Liver (tissue), 9 donors: Measurements from ENCODE around the gene ILF2. TPM values are rescaled to one million over a fixed set of nuclear protein-coding genes. Genes with fewer than 3 reads are reported as not detected.

Experiments used
- DNase-seq: peaks from one replicate; pipeline ENCODE4 v3.0.0-alpha.2; 2017; ENCODE audit warnings: low spot score
- H3K27ac ChIP-seq, 2 donors: one replicate each; pipeline ENCODE4 v1.7.0; 2013; ENCODE audit warnings: inconsistent platforms in 2 of 2, low read length in 2 of 2, control low read depth in 1 of 2, low read depth in 1 of 2, mild to moderate bottlenecking in 1 of 2
- H3K27me3 ChIP-seq, 4 donors: one replicate each; pipeline versions ENCODE4 v1.6.1 to v1.7.0; 2013; ENCODE audit warnings: low read length in 3 of 4, inconsistent platforms in 1 of 4, mild to moderate bottlenecking in 1 of 4, moderate library complexity in 1 of 4; ENCODE audit not compliant: control insufficient read depth in 4 of 4, insufficient read depth in 4 of 4
- H3K36me3 ChIP-seq, 4 donors: one replicate each; pipeline versions ENCODE4 v1.6.1 to v1.7.0; 2013; ENCODE audit warnings: low read length in 3 of 4, mild to moderate bottlenecking in 3 of 4, low read depth in 1 of 4, moderate library complexity in 1 of 4; ENCODE audit not compliant: control insufficient read depth in 4 of 4, insufficient read depth in 3 of 4
- H3K4me1 ChIP-seq, 4 donors: one replicate each; pipeline versions ENCODE4 v1.6.1 to v1.7.0; 2013; ENCODE audit warnings: low read length in 3 of 4, mild to moderate bottlenecking in 3 of 4, moderate library complexity in 1 of 4; ENCODE audit not compliant: control insufficient read depth in 4 of 4, insufficient read depth in 4 of 4
- H3K4me3 ChIP-seq, 3 donors: one replicate each; pipeline versions ENCODE4 v1.6.1 to v1.7.0; 2013; ENCODE audit warnings: low read length in 3 of 3, control low read depth in 1 of 3, low read depth in 1 of 3, mild to moderate bottlenecking in 1 of 3
- H3K9ac ChIP-seq, 2 donors: one replicate each; pipeline ENCODE4 v1.7.0; 2013; ENCODE audit warnings: low read length in 2 of 2, mild to moderate bottlenecking in 2 of 2, moderate library complexity in 2 of 2, control low read depth in 1 of 2, low read depth in 1 of 2
- H3K9me3 ChIP-seq, 4 donors: one replicate each; pipeline versions ENCODE4 v1.6.1 to v1.7.0; 2013; ENCODE audit warnings: low read length in 3 of 4; ENCODE audit not compliant: control insufficient read depth in 4 of 4
- EGR1 ChIP-seq, 2 donors: IDR thresholded peaks; 2 replicates each; pipeline ENCODE4 v1.6.1; 2016 to 2018; ENCODE audit warnings: antibody characterized with exemption in 2 of 2, low read depth in 2 of 2
- FOXA1 ChIP-seq: IDR thresholded peaks from 2 replicates; pipeline ENCODE4 v1.6.1; 2016; ENCODE audit warnings: antibody characterized with exemption
- FOXA2 ChIP-seq: IDR thresholded peaks from 2 replicates; pipeline ENCODE4 v1.6.1; 2016; ENCODE audit warnings: antibody characterized with exemption
- GABPA ChIP-seq, 2 donors: IDR thresholded peaks in 1 of 2; conservative IDR thresholded peaks in 1 of 2; 2 replicates each; pipeline ENCODE4 v1.6.1; 2016; ENCODE audit warnings: antibody characterized with exemption in 2 of 2, mild to moderate bottlenecking in 1 of 2, moderate library complexity in 1 of 2
- HNF4A ChIP-seq, 2 donors: conservative IDR thresholded peaks; 2 replicates each; pipeline ENCODE4 v1.6.1; 2016; ENCODE audit warnings: antibody characterized with exemption in 2 of 2, mild to moderate bottlenecking in 2 of 2
- HNF4G ChIP-seq: IDR thresholded peaks from 2 replicates; pipeline ENCODE4 v1.6.1; 2016; ENCODE audit warnings: antibody characterized with exemption
- JUND ChIP-seq, 2 donors: IDR thresholded peaks; 2 replicates each; pipeline ENCODE4 v1.6.1; 2016; ENCODE audit warnings: antibody characterized with exemption in 2 of 2
- NR2F2 ChIP-seq: IDR thresholded peaks from 2 replicates; pipeline ENCODE4 v1.6.1; 2016; ENCODE audit warnings: antibody characterized with exemption
- RAD21 ChIP-seq, 2 donors: IDR thresholded peaks; 2 replicates each; pipeline ENCODE4 v1.6.1; 2016; ENCODE audit warnings: antibody characterized with exemption in 2 of 2, mild to moderate bottlenecking in 2 of 2
- RXRA ChIP-seq, 2 donors: IDR thresholded peaks; 2 replicates each; pipeline ENCODE4 v1.6.1; 2017 to 2018; ENCODE audit warnings: antibody characterized with exemption in 2 of 2, mild to moderate bottlenecking in 1 of 2
- SP1 ChIP-seq: IDR thresholded peaks from 2 replicates; pipeline ENCODE4 v1.6.1; 2018; ENCODE audit warnings: antibody characterized with exemption, mild to moderate bottlenecking
- TAF1 ChIP-seq: conservative IDR thresholded peaks from 2 replicates; pipeline ENCODE4 v1.6.1; 2016; ENCODE audit warnings: antibody characterized with exemption, mild to moderate bottlenecking
- YY1 ChIP-seq: IDR thresholded peaks from 2 replicates; pipeline ENCODE4 v1.6.1; 2016; ENCODE audit warnings: antibody characterized with exemption, mild to moderate bottlenecking
- WGBS: extraction: QIAGEN DNeasy Blood & Tissue Kit; methylation state at CpG from one replicate; pipeline ENCODE4 v1.1.7; 2013; 5-methylcytosine and 5-hydroxymethylcytosine counted together
- polyA plus RNA-seq, 2 donors: library from polyadenylated mRNA; stranded (reverse) in 1 of 2; unstranded in 1 of 2; fragments of 200-250 nt in 1 of 2; fragments of >200 nt in 1 of 2; fragmentation: Nextera tagmentation in 1 of 2; extraction: Ambion mirVana in 1 of 2; gene quantifications; one replicate each; pipeline versions ENCODE4 v1.2.1 to v1.2.3, GENCODE V29; 2013 to 2015
- total RNA-seq, 2 donors: library from RNA; depleted of rRNA; stranded (reverse); fragments of >200 nt; gene quantifications; one replicate each; pipeline ENCODE4 v1.2.3, GENCODE V29; 2014
- TF ChIP-seq, protein P1 (sequence below): IDR thresholded peaks from 2 replicates; pipeline ENCODE4 v1.6.1; 2016; ENCODE audit warnings: antibody characterized with exemption
- TF ChIP-seq, protein P2 (sequence below): fragments of 150-350 bp; IDR thresholded peaks from 2 replicates; pipeline ENCODE4 v1.5.1; 2017; ENCODE audit warnings: improper control_type of control experiment, low read depth, low read length; ENCODE audit not compliant: missing input control
- TF ChIP-seq, protein P3 (sequence below): IDR thresholded peaks from 2 replicates; pipeline ENCODE4 v1.6.1; 2016; ENCODE audit warnings: antibody characterized with exemption, mild to moderate bottlenecking
- TF ChIP-seq, protein P4 (sequence below): IDR thresholded peaks from 2 replicates; pipeline ENCODE4 v1.6.1; 2016; ENCODE audit warnings: antibody characterized with exemption
- TF ChIP-seq, protein P5 (sequence below): IDR thresholded peaks from 2 replicates; pipeline ENCODE4 v1.6.1; 2016; ENCODE audit warnings: antibody characterized with exemption
- donor health status: healthy.
- donor health status: healthy.
- donor health status: healthy.
- donor health status: healthy.
- donor health status: healthy.

ILF2 gene
- total and polyA plus RNA-seq, 4 donors: 28.7 to 84.2 (median 51.5) TPM

DNA sequence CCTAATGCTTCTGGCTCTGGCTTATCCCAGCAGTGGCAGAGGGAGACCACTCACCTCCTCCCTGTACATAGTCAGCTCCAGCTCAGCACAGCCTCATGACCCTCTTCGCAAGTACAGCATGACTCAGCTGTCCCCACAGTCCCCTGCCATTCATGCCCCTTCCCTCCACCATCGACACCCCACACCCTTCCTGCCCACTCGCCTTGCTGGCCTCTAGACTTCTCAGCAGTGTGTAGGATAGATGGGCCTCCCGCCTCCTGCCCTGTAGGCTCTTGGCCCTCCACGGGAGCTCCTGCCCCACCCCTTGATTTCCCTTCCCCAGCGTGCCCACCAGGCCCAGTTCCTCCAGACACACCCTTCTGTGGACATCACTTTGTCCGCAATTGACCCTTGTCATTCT lies 17.5 kb upstream of the ILF2 start:
- H3K36me3 ChIP-seq: no peaks in the 10 kb centered on the region
- H3K9ac ChIP-seq: no peak overlapping the region
- no peak for DNase-seq
- H3K4me3 ChIP-seq: no peak overlapping the region
- no peaks in the 10 kb centered on the region for H3K4me1 ChIP-seq
- TF ChIP-seq YY1 (no peak), NR2F2 (no peak), HNF4A (conservative IDR thresholded peaks at IDR 0.05) (no peak), FOXA2 (no peak), SP1 (no peak), RAD21 (IDR thresholded peaks at IDR 0.05) (no peak), GABPA (IDR thresholded peaks at IDR 0.05 in 1 of 2, conservative IDR thresholded peaks at IDR 0.05 in 1 of 2) (no peak), RXRA (IDR thresholded peaks at IDR 0.05) (no peak), HNF4G (no peak), FOXA1 (no peak), JUND (IDR thresholded peaks at IDR 0.05) (no peak), EGR1 (IDR thresholded peaks at IDR 0.05; ENCODE audit: low read depth in 2 of 2) (no peak), TAF1 (no peak)
- TF ChIP-seq, protein P1, sequence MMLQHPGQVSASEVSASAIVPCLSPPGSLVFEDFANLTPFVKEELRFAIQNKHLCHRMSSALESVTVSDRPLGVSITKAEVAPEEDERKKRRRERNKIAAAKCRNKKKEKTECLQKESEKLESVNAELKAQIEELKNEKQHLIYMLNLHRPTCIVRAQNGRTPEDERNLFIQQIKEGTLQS: no peak
- TF ChIP-seq, protein P2, sequence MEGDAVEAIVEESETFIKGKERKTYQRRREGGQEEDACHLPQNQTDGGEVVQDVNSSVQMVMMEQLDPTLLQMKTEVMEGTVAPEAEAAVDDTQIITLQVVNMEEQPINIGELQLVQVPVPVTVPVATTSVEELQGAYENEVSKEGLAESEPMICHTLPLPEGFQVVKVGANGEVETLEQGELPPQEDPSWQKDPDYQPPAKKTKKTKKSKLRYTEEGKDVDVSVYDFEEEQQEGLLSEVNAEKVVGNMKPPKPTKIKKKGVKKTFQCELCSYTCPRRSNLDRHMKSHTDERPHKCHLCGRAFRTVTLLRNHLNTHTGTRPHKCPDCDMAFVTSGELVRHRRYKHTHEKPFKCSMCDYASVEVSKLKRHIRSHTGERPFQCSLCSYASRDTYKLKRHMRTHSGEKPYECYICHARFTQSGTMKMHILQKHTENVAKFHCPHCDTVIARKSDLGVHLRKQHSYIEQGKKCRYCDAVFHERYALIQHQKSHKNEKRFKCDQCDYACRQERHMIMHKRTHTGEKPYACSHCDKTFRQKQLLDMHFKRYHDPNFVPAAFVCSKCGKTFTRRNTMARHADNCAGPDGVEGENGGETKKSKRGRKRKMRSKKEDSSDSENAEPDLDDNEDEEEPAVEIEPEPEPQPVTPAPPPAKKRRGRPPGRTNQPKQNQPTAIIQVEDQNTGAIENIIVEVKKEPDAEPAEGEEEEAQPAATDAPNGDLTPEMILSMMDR: no peak
- TF ChIP-seq, protein P3, sequence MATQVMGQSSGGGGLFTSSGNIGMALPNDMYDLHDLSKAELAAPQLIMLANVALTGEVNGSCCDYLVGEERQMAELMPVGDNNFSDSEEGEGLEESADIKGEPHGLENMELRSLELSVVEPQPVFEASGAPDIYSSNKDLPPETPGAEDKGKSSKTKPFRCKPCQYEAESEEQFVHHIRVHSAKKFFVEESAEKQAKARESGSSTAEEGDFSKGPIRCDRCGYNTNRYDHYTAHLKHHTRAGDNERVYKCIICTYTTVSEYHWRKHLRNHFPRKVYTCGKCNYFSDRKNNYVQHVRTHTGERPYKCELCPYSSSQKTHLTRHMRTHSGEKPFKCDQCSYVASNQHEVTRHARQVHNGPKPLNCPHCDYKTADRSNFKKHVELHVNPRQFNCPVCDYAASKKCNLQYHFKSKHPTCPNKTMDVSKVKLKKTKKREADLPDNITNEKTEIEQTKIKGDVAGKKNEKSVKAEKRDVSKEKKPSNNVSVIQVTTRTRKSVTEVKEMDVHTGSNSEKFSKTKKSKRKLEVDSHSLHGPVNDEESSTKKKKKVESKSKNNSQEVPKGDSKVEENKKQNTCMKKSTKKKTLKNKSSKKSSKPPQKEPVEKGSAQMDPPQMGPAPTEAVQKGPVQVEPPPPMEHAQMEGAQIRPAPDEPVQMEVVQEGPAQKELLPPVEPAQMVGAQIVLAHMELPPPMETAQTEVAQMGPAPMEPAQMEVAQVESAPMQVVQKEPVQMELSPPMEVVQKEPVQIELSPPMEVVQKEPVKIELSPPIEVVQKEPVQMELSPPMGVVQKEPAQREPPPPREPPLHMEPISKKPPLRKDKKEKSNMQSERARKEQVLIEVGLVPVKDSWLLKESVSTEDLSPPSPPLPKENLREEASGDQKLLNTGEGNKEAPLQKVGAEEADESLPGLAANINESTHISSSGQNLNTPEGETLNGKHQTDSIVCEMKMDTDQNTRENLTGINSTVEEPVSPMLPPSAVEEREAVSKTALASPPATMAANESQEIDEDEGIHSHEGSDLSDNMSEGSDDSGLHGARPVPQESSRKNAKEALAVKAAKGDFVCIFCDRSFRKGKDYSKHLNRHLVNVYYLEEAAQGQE: no peak
- TF ChIP-seq, protein P4, sequence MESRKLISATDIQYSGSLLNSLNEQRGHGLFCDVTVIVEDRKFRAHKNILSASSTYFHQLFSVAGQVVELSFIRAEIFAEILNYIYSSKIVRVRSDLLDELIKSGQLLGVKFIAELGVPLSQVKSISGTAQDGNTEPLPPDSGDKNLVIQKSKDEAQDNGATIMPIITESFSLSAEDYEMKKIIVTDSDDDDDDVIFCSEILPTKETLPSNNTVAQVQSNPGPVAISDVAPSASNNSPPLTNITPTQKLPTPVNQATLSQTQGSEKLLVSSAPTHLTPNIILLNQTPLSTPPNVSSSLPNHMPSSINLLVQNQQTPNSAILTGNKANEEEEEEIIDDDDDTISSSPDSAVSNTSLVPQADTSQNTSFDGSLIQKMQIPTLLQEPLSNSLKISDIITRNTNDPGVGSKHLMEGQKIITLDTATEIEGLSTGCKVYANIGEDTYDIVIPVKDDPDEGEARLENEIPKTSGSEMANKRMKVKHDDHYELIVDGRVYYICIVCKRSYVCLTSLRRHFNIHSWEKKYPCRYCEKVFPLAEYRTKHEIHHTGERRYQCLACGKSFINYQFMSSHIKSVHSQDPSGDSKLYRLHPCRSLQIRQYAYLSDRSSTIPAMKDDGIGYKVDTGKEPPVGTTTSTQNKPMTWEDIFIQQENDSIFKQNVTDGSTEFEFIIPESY: no peak
- TF ChIP-seq, protein P5, sequence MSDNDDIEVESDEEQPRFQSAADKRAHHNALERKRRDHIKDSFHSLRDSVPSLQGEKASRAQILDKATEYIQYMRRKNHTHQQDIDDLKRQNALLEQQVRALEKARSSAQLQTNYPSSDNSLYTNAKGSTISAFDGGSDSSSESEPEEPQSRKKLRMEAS: no peak
- no peaks in the 10 kb centered on the region for H3K27me3 ChIP-seq
- 89% methylated on average over 7 of the region's 7 CpGs for whole genome bisulfite sequencing
- H3K9me3 ChIP-seq: no peaks in the 10 kb centered on the region
- no peak overlapping the region for H3K27ac ChIP-seq
